ENCODE results near the gene TMBIM4. TPM values are rescaled to one million over a fixed set of nuclear protein-coding genes. Genes with fewer than 3 reads are reported as not detected.

TMBIM4 gene
- total and polyA plus RNA-seq, 2 of the 4 experiments (the other 2 are of a cell fraction): 38.7 to 59.3 TPM

- H4K8ac ChIP-seq (ENCODE audit: low read depth in 2 of 2, low read length in 2 of 2): no peak overlapping the region
- H3K4ac ChIP-seq (ENCODE audit: low read depth, low read length): no peak overlapping the region
- intact Hi-C loops (cut with micrococcal nuclease): no loop called here
- H2BK120ac ChIP-seq (ENCODE audit: low read depth, low read length): no peak overlapping the region
- TF ChIP-seq FOS (IDR thresholded peaks at IDR 0.05; ENCODE audit: low read depth, low read length) (no peak), SMC3 (IDR thresholded peaks at IDR 0.05; ENCODE audit: low read depth, low read length) (no peak), RFX5 (IDR thresholded peaks at IDR 0.05; ENCODE audit: low read depth, low read length) (no peak), MAFK (IDR thresholded peaks at IDR 0.05; ENCODE audit: low read depth, low read length) (no peak), RCOR1 (IDR thresholded peaks at IDR 0.05; ENCODE audit: insufficient replicate concordance, low read length) (no peak), MAZ (IDR thresholded peaks at IDR 0.05; ENCODE audit: borderline replicate concordance, low read depth, low read length) (no peak), BHLHE40 (IDR thresholded peaks at IDR 0.05; ENCODE audit: low read depth, low read length) (no peak), MXI1 (IDR thresholded peaks at IDR 0.05; ENCODE audit: borderline replicate concordance, low read depth, low read length) (no peak), CHD1 (IDR thresholded peaks at IDR 0.05; ENCODE audit: low read depth, low read length) (no peak), POLR2A (IDR thresholded peaks at IDR 0.05; ENCODE audit: low read depth, low read length) (no peak), NFE2L2 (IDR thresholded peaks at IDR 0.05; ENCODE audit: low read depth, low read length) (no peak), RAD21 (IDR thresholded peaks at IDR 0.05; ENCODE audit: low read length) (no peak), CEBPB (IDR thresholded peaks at IDR 0.05; ENCODE audit: low read depth, low read length) (no peak)
- TF ChIP-seq, protein P1, sequence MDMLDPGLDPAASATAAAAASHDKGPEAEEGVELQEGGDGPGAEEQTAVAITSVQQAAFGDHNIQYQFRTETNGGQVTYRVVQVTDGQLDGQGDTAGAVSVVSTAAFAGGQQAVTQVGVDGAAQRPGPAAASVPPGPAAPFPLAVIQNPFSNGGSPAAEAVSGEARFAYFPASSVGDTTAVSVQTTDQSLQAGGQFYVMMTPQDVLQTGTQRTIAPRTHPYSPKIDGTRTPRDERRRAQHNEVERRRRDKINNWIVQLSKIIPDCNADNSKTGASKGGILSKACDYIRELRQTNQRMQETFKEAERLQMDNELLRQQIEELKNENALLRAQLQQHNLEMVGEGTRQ (IDR thresholded peaks at IDR 0.05; ENCODE audit: low read depth, low read length): no peak
- H3K27me3 ChIP-seq (ENCODE audit: control insufficient read depth, insufficient read depth, low read length): no peaks in the 10 kb centered on the region
- no peak overlapping the region for H2BK20ac ChIP-seq (ENCODE audit: low read depth, low read length)
- no peak overlapping the region for H2BK5ac ChIP-seq (ENCODE audit: low read depth, low read length, poor library complexity, severe bottlenecking)
- no peak overlapping the region for H3K4me3 ChIP-seq (ENCODE audit: insufficient read depth, low read depth, low read length)
- ChIA-PET CTCF (no interaction called here), POLR2A (ENCODE audit: unreplicated experiment) (interaction anchor here (0.6 kb wide), 1 partner anchor 180 kb away, joined by 3 read pairs; no protein-coding TSS in a partner anchor)
- H3K9me1 ChIP-seq (ENCODE audit: insufficient read depth, low read length): no peaks in the 10 kb centered on the region
- no peak overlapping the region for H3K4me2 ChIP-seq (ENCODE audit: low read depth, low read length)
- dilution Hi-C loops (cut with HindIII; ENCODE audit: low sequenced_read_pairs, unreplicated experiment): no loop called here
- no peak overlapping the region for H3K9ac ChIP-seq (ENCODE audit: low read depth, low read length)
- no peaks in the 10 kb centered on the region for H3K79me1 ChIP-seq (ENCODE audit: low read depth in 1 of 2, low read length in 2 of 2)
- no peak overlapping the region for H3K23ac ChIP-seq (ENCODE audit: low read depth, low read length)
- no TSS peak for BruUV-seq (replicated peaks)
- no peak overlapping the region for H4K91ac ChIP-seq (ENCODE audit: insufficient read depth, low read depth, low read length)
- H3K18ac ChIP-seq (ENCODE audit: low read depth, low read length): no peak overlapping the region
- no peaks in the 10 kb centered on the region for H3K36me3 ChIP-seq (ENCODE audit: control insufficient read depth, insufficient read depth, low read length)
- H3K56ac ChIP-seq (ENCODE audit: extremely low read depth, insufficient read depth, low read length): no peak overlapping the region
- H3K4me1 ChIP-seq (ENCODE audit: control insufficient read depth, insufficient read depth, low read length): peaks cover 6% of the 10 kb centered on the region
- H3K14ac ChIP-seq (replicated peaks; ENCODE audit: low read depth, low read length): no peak overlapping the region
- no peaks in the 10 kb centered on the region for H4K20me1 ChIP-seq (ENCODE audit: insufficient read depth, low read length)
- no peak overlapping the region for H2BK15ac ChIP-seq (ENCODE audit: low read depth, low read length)
- in situ Hi-C loops (cut with MboI; ENCODE audit: low sequenced_read_pairs): no loop called here
- no peak for DNase-seq
- H2AK9ac ChIP-seq (replicated peaks; ENCODE audit: low read depth, low read length, poor library complexity): no peak overlapping the region
- no peak overlapping the region for H3K27ac ChIP-seq (ENCODE audit: insufficient read depth, low read length)
- H3K9me3 ChIP-seq (ENCODE audit: control insufficient read depth, insufficient read depth, low read length): no peaks in the 10 kb centered on the region
- H2AK5ac ChIP-seq (ENCODE audit: low read depth, low read length): no peak overlapping the region
- ATAC-seq (ENCODE audit: low read depth): no peak
- H2AFZ ChIP-seq (replicated peaks; ENCODE audit: low read length, poor library complexity): no peak overlapping the region
- 88% methylated on average over 2 of the region's 4 CpGs; no CpG with 5 or more reads in 1 of the 2 experiments for WGBS, 2 experiments (ENCODE audit: extremely low coverage in 2 of 2, insufficient read length in 1 of 2)
- no peak overlapping the region for H4K5ac ChIP-seq (ENCODE audit: low read depth, low read length)
Observed at GRCh38 chr12:66090157-66090556, 79.6 kb downstream of the TMBIM4 start.

Data from IMR-90 (cell line).